Keratinocyte (primary cell): ENCODE measurements around the gene PPEF2. TPM values are rescaled to one million over a fixed set of nuclear protein-coding genes. Genes with fewer than 3 reads are reported as not detected.

Experiments used
- DNase-seq: peaks from one replicate; pipeline ENCODE4 v3.0.0-alpha.2; 2011; ENCODE audit warnings: low read depth, missing footprints, low spot score
- FAIRE-seq: peaks from 2 replicates; lab custom pipeline; 2011; peaks lifted over from hg19 to GRCh38; lab: Jason Lieb, UNC
- H2AFZ ChIP-seq: 2 replicates; pipeline ENCODE4 v1.6.0; 2012; ENCODE audit warnings: low read length, control low read depth, inconsistent platforms; ENCODE audit not compliant: control insufficient read depth
- H3K27ac ChIP-seq: 2 replicates; pipeline ENCODE4 v1.5.1; 2011; ENCODE audit warnings: low read length; ENCODE audit not compliant: control insufficient read depth, insufficient read depth
- H3K27me3 ChIP-seq: 3 replicates; pipeline ENCODE4 v1.6.0; 2011; ENCODE audit warnings: low read length; ENCODE audit not compliant: control insufficient read depth, insufficient read depth; ENCODE audit errors: extremely low read depth
- H3K36me3 ChIP-seq, 2 experiments: 2 replicates in 1 of 2; 3 replicates in 1 of 2; pipeline ENCODE4 v1.5.1; 2011; ENCODE audit warnings: low read length in 2 of 2, mild to moderate bottlenecking in 1 of 2; ENCODE audit not compliant: control insufficient read depth in 2 of 2, insufficient read depth in 2 of 2; ENCODE audit errors: extremely low read depth in 1 of 2
- H3K4me1 ChIP-seq: 3 replicates; pipeline ENCODE4 v1.5.1; 2011; ENCODE audit warnings: low read length; ENCODE audit not compliant: control insufficient read depth, insufficient read depth; ENCODE audit errors: extremely low read depth
- H3K4me2 ChIP-seq: 3 replicates; pipeline ENCODE4 v1.6.0; 2011; ENCODE audit warnings: low read depth, low read length; ENCODE audit not compliant: control insufficient read depth, insufficient read depth; ENCODE audit errors: extremely low read depth
- H3K4me3 ChIP-seq, 3 experiments: fragments of 200-600 bp in 1 of 3; sonication (generic) in 1 of 3; 2 replicates in 2 of 3; 3 replicates in 1 of 3; pipeline ENCODE4 v1.5.1; 2011 to 2016; ENCODE audit warnings: low read length in 3 of 3, mild to moderate bottlenecking in 3 of 3, control low read depth in 2 of 3, inconsistent platforms in 1 of 3, low read depth in 1 of 3, mixed read lengths in 1 of 3, mixed run types in 1 of 3, moderate library complexity in 1 of 3; ENCODE audit not compliant: control insufficient read depth in 2 of 3, insufficient read depth in 2 of 3; ENCODE audit errors: extremely low read depth in 1 of 3
- H3K79me2 ChIP-seq: 2 replicates; pipeline ENCODE4 v1.6.0; 2012; ENCODE audit warnings: low read length; ENCODE audit not compliant: control insufficient read depth, insufficient read depth
- H3K9ac ChIP-seq: 3 replicates; pipeline ENCODE4 v1.6.0; 2011; ENCODE audit warnings: low read length; ENCODE audit not compliant: control insufficient read depth, insufficient read depth; ENCODE audit errors: extremely low read depth
- H3K9me1 ChIP-seq: 3 replicates; pipeline ENCODE4 v1.6.0; 2011; ENCODE audit warnings: low read length; ENCODE audit not compliant: control insufficient read depth, insufficient read depth; ENCODE audit errors: extremely low read depth
- H3K9me3 ChIP-seq: 2 replicates; pipeline ENCODE4 v1.5.1; 2012; ENCODE audit warnings: low read depth, low read length; ENCODE audit not compliant: control insufficient read depth
- H4K20me1 ChIP-seq: 3 replicates; pipeline ENCODE4 v1.6.0; 2011; ENCODE audit warnings: low read length; ENCODE audit not compliant: control insufficient read depth, insufficient read depth; ENCODE audit errors: extremely low read depth
- CTCF ChIP-seq, 3 experiments: IDR thresholded peaks in 1 of 3; conservative IDR thresholded peaks in 1 of 3; optimal IDR thresholded peaks in 1 of 3; 2 replicates in 2 of 3; 3 replicates in 1 of 3; pipeline versions ENCODE3 to v1.5.1; 2011; ENCODE audit warnings: low read length in 3 of 3, mild to moderate bottlenecking in 3 of 3, moderate library complexity in 2 of 3, control low read depth in 1 of 3, inconsistent platforms in 1 of 3; ENCODE audit not compliant: insufficient read depth in 2 of 3; ENCODE audit errors: extremely low read depth in 1 of 3
- EZH2 ChIP-seq: IDR thresholded peaks from one replicate; pipeline ENCODE4 v1.6.1; 2012; ENCODE audit warnings: inconsistent platforms, mild to moderate bottlenecking, low read length, moderate library complexity
- dilution Hi-C: fragments of 300-500 bp; cut with MboI; formaldehyde crosslinking; loops from one replicate; pipeline ENCODE4 v1.7.0; 2020; ENCODE audit warnings: low sequenced_read_pairs; ENCODE audit not compliant: extremely low pct_ligation_motif_present
- polyA plus RNA-seq, 5 experiments: library from polyadenylated mRNA; depleted of rRNA in 3 of 5; stranded (reverse) in 3 of 5; stranded (forward) in 1 of 5; unstranded in 1 of 5; fragments of >200 nt; gene quantifications; 1 replicate in 1 of 5; 2 replicates in 3 of 5; 3 replicates in 1 of 5; pipeline versions ENCODE4 v1.2.1 to v1.2.3, GENCODE V29; 2011 to 2012; ENCODE audit warnings: missing spikeins in 2 of 5, low read depth in 1 of 5, low replicate concordance in 1 of 5

PPEF2 gene
- polyA plus RNA-seq, 1 donor (not counting 4 experiments of a cell fraction or from before 2014, with no cell fraction given): 0.03 TPM

GRCh38 chr4:75830906-75831305, 71.3 kb downstream of the PPEF2 start:
- Histone ChIP-seq H3K27me3 (no peaks in the 10 kb centered on the region), H3K4me1 (no peaks in the 10 kb centered on the region), H3K9me3 (no peaks in the 10 kb centered on the region), H3K27ac (no peak overlapping the region), H3K9ac (no peak overlapping the region), H2AFZ (no peak overlapping the region), H3K36me3 (no peaks in the 10 kb centered on the region), H3K4me2 (no peak overlapping the region), H3K79me2 (no peaks in the 10 kb centered on the region), H3K9me1 (no peaks in the 10 kb centered on the region), H4K20me1 (no peaks in the 10 kb centered on the region), H3K4me3 (no peak overlapping the region)
- DNase-seq: no peak
- dilution Hi-C loops: no loop called here
- TF ChIP-seq CTCF (optimal IDR thresholded peaks at IDR 0.05 in 1 of 3, IDR thresholded peaks at IDR 0.05 in 1 of 3, conservative IDR thresholded peaks at IDR 0.05 in 1 of 3; ENCODE audit: extremely low read depth in 1 of 3, insufficient read depth in 2 of 3, low read length in 3 of 3): no peak
- TF ChIP-seq EZH2: no peak
- FAIRE-seq: no peak

DNA sequence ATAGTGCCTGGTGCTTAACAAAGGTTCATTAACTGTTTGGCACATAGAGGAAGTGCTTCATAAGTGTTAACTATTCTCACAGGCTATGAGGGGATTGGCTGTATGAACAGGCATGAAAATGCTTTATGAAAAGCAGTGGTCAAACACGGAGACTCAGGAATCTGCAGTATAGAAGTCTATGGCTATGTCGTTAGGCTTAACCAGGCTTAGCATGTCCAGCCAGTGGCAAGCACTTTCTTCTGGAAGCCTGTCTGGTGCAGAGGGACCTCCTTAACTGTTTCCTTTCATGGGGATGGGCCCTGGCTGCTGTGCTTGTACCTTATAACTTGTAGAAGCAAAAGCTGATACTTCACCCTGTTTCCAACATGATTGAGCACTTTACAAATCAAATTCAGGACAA, 78.4 kb downstream of the PPEF2 start:
- Histone ChIP-seq H3K9me1 (no peaks in the 10 kb centered on the region), H3K9me3 (no peaks in the 10 kb centered on the region), H2AFZ (no peak overlapping the region), H3K4me3 (no peak overlapping the region), H3K4me2 (no peak overlapping the region), H3K9ac (no peak overlapping the region), H3K4me1 (no peaks in the 10 kb centered on the region), H3K79me2 (no peaks in the 10 kb centered on the region), H4K20me1 (no peaks in the 10 kb centered on the region), H3K27ac (no peak overlapping the region), H3K36me3 (no peaks in the 10 kb centered on the region), H3K27me3 (no peaks in the 10 kb centered on the region)
- TF ChIP-seq CTCF (optimal IDR thresholded peaks at IDR 0.05 in 1 of 3, IDR thresholded peaks at IDR 0.05 in 1 of 3, conservative IDR thresholded peaks at IDR 0.05 in 1 of 3; ENCODE audit: extremely low read depth in 1 of 3, insufficient read depth in 2 of 3, low read length in 3 of 3): no peak
- TF ChIP-seq EZH2: no peak
- DNase-seq: no peak
- dilution Hi-C loops: no loop called here
- FAIRE-seq: no peak
